WTC11 (cell line): ENCODE data around the gene RAPGEF6. TPM values are rescaled to one million over a fixed set of nuclear protein-coding genes. Genes with fewer than 3 reads are reported as not detected.
A peak's percentile ranks its signal among the peaks of the same experiment; 100 is the strongest.

Source experiments
- ATAC-seq: fragments of 200-7000 bp; cut with Tn5 transposase; 2 replicates; pipeline ENCODE4 v1.10.0; 2021; ENCODE audit warnings: mild to moderate bottlenecking, moderate library complexity
- CTCF ChIA-PET: fragments of 300-600 bp; sonication (Branson Sonifier 250); formaldehyde crosslinking; loops from one replicate; lab custom pipeline; 2021; ENCODE audit warnings: antibody characterized with exemption; lab: Charles Lee
- POLR2A ChIA-PET: fragments of 350-600 bp; sonication (Branson Sonifier 250); formaldehyde crosslinking; loops from one replicate; lab custom pipeline; 2021; ENCODE audit warnings: antibody characterized with exemption; lab: Charles Lee
- DNase-seq: peaks from one replicate; pipeline ENCODE4 v3.0.0; 2021; ENCODE audit warnings: low spot score
- H3K27ac Mint-ChIP-seq: 2 replicates; pipeline ENCODE4 v1.8.0; 2021; ENCODE audit warnings: mixed read lengths
- H3K27me3 Mint-ChIP-seq: 2 replicates; pipeline ENCODE4 v1.8.0; 2021; ENCODE audit warnings: low read depth, mild to moderate bottlenecking, moderate library complexity, mixed read lengths
- H3K36me3 Mint-ChIP-seq: 2 replicates; pipeline ENCODE4 v1.8.0; 2021; ENCODE audit warnings: mixed read lengths
- H3K4me1 Mint-ChIP-seq: 2 replicates; pipeline ENCODE4 v1.8.0; 2022; ENCODE audit warnings: mixed read lengths
- H3K4me3 Mint-ChIP-seq: 2 replicates; pipeline ENCODE4 v1.8.0; 2021; ENCODE audit warnings: mild to moderate bottlenecking, moderate library complexity, mixed read lengths
- H3K9me3 Mint-ChIP-seq: 2 replicates; pipeline ENCODE4 v1.8.0; 2021; ENCODE audit warnings: mixed read lengths
- ATF3 ChIP-seq: sonication (generic); formaldehyde crosslinking; conservative IDR thresholded peaks from 2 replicates; pipeline ENCODE4 v1.8.1; 2022; ENCODE audit warnings: mild to moderate bottlenecking, missing genetic modification reagents
- CDX4 ChIP-seq: fragments of 250-450 bp; sonication (Bioruptor Pico); IDR thresholded peaks from 2 replicates; pipeline ENCODE4 v1.9.0; 2021; ENCODE audit warnings: moderate library complexity, mild to moderate bottlenecking, inconsistent platforms, borderline replicate concordance
- E2F1 ChIP-seq: sonication (generic); formaldehyde crosslinking; IDR thresholded peaks from 2 replicates; pipeline ENCODE4 v1.8.0; 2022; ENCODE audit warnings: mild to moderate bottlenecking, missing genetic modification reagents
- ERG ChIP-seq: fragments of 250-450 bp; sonication (Bioruptor Pico); IDR thresholded peaks from 2 replicates; pipeline ENCODE4 v1.8.0; 2021; ENCODE audit warnings: mild to moderate bottlenecking
- HMGA2 ChIP-seq: fragments of 250-450 bp; sonication (Bioruptor Pico); IDR thresholded peaks from 2 replicates; pipeline ENCODE4 v1.4.0; 2021; ENCODE audit warnings: mild to moderate bottlenecking, moderate library complexity
- IRF2 ChIP-seq: sonication (generic); formaldehyde crosslinking; IDR thresholded peaks from 2 replicates; pipeline ENCODE4 v1.8.0; 2022; ENCODE audit warnings: low read depth, missing genetic modification reagents, borderline replicate concordance
- JAZF1 ChIP-seq: fragments of 250-450 bp; sonication (Bioruptor Pico); IDR thresholded peaks from 2 replicates; pipeline ENCODE4 v1.9.0; 2021; ENCODE audit warnings: moderate library complexity, mild to moderate bottlenecking, inconsistent platforms
- NR1H2 ChIP-seq: sonication (generic); formaldehyde crosslinking; IDR thresholded peaks from 2 replicates; pipeline ENCODE4 v1.9.0; 2021; ENCODE audit warnings: mild to moderate bottlenecking, moderate library complexity, missing genetic modification reagents
- RORB ChIP-seq: fragments of 250-450 bp; sonication (Bioruptor Pico); IDR thresholded peaks from 2 replicates; pipeline ENCODE4 v1.9.0; 2021; ENCODE audit warnings: mild to moderate bottlenecking
- SP1 ChIP-seq: sonication (generic); formaldehyde crosslinking; conservative IDR thresholded peaks from 2 replicates; pipeline ENCODE4 v1.8.1; 2022; ENCODE audit warnings: missing genetic modification reagents
- TCF7 ChIP-seq: sonication (generic); formaldehyde crosslinking; IDR thresholded peaks from 2 replicates; pipeline ENCODE4 v1.8.0; 2022; ENCODE audit warnings: mild to moderate bottlenecking, low read depth, missing genetic modification reagents, moderate library complexity
- TEAD4 ChIP-seq: sonication (generic); formaldehyde crosslinking; IDR thresholded peaks from 2 replicates; pipeline ENCODE4 v1.8.0; 2022; ENCODE audit warnings: mild to moderate bottlenecking, missing genetic modification reagents
- USF2 ChIP-seq: sonication (generic); formaldehyde crosslinking; IDR thresholded peaks from 2 replicates; pipeline ENCODE4 v1.8.1; 2023; ENCODE audit warnings: mild to moderate bottlenecking, missing genetic modification reagents, moderate library complexity
- ZNF138 ChIP-seq: sonication (generic); formaldehyde crosslinking; conservative IDR thresholded peaks from 2 replicates; pipeline ENCODE4 v1.8.1; 2022; ENCODE audit warnings: mild to moderate bottlenecking, moderate library complexity, missing genetic modification reagents
- ZNF219 ChIP-seq: sonication (generic); formaldehyde crosslinking; IDR thresholded peaks from 2 replicates; pipeline ENCODE4 v1.8.0; 2023; ENCODE audit warnings: missing genetic modification reagents, mild to moderate bottlenecking, borderline replicate concordance
- ZNF423 ChIP-seq: fragments of 250-450 bp; sonication (Bioruptor Pico); IDR thresholded peaks from 2 replicates; pipeline ENCODE4 v2.1.2; 2022; ENCODE audit warnings: mild to moderate bottlenecking, moderate library complexity
- total RNA-seq: library from RNA; stranded (reverse); gene quantifications from 3 replicates; pipeline ENCODE4 v1.2.3, GENCODE V29; 2021
- TF ChIP-seq, protein P1 (sequence below): sonication (generic); formaldehyde crosslinking; IDR thresholded peaks from 2 replicates; pipeline ENCODE4 v1.8.1; 2023; ENCODE audit warnings: mild to moderate bottlenecking, missing genetic modification reagents
- TF ChIP-seq, protein P2 (sequence below): fragments of 250-450 bp; sonication (Bioruptor Pico); IDR thresholded peaks from 2 replicates; pipeline ENCODE4 v1.9.0; 2021; ENCODE audit warnings: mild to moderate bottlenecking, borderline replicate concordance

RAPGEF6 gene
- total RNA-seq, 1 experiment from 2014 or later = 18.0 TPM

DNA sequence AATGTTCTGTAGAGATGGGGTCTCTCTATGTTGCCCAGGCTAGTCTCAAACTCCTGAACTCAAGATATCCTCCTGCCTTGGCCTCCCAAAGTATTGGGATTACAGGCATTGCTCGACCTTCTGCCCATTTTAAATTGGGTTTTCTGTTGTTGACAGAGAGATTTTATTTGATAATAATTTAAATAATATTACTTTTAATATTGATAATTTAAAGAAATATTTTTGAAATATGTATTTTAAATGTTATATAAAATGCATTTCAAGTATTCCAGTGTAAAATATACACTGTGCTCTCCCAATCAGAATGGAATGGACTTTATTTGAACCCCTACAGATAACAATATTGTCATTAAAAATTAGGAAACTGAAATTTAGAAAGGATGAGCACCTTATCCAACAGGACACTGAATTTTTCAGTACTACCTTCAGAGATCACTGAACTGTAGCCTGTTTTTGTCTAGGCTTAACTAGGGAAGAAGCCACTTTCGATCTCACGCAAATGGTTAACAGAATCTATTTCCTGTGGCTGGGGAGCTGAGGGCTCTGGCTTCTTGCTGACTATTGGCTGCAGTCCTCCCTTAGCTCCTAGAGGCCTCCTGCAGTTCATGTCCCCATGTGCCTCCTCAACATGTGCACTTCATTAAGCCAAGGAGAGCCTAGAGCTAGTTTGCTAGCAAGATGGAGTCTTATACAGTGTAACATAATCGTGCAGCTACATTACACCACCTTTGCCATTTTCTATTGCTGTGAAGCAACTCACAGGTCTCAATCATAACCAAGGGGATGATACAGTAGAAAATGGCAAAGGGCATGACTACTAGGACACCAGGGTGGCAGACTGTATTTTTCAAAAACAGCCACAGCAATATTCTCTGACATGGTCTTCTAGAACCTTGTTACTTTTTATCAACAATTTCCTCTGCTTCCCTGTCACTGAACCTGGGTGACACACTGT lies 221.1 kb downstream of the RAPGEF6 start:
- ChIA-PET POLR2A (no interaction called here), CTCF (interaction anchor here (1.0 to 1.2 kb wide), 1 partner anchor 9 kb away, joined by 3 read pairs; no protein-coding TSS in a partner anchor)
- Mint-ChIP-seq H3K4me3 (no peak overlapping the region), H3K4me1 (peaks cover 2% of the 10 kb centered on the region), H3K36me3 (peaks cover 31% of the 10 kb centered on the region), H3K27me3 (no peaks in the 10 kb centered on the region), H3K27ac (no peak overlapping the region; the same call in 1 of the 2 replicates), H3K9me3 (peaks cover 11% of the 10 kb centered on the region)
- no peak for TF ChIP-seq TCF7 (CRISPR knock-in tag)
- TF ChIP-seq, protein P1, sequence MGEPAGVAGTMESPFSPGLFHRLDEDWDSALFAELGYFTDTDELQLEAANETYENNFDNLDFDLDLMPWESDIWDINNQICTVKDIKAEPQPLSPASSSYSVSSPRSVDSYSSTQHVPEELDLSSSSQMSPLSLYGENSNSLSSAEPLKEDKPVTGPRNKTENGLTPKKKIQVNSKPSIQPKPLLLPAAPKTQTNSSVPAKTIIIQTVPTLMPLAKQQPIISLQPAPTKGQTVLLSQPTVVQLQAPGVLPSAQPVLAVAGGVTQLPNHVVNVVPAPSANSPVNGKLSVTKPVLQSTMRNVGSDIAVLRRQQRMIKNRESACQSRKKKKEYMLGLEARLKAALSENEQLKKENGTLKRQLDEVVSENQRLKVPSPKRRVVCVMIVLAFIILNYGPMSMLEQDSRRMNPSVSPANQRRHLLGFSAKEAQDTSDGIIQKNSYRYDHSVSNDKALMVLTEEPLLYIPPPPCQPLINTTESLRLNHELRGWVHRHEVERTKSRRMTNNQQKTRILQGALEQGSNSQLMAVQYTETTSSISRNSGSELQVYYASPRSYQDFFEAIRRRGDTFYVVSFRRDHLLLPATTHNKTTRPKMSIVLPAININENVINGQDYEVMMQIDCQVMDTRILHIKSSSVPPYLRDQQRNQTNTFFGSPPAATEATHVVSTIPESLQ (CRISPR knock-in tag) = no peak
- peak; percentile 92 for TF ChIP-seq HMGA2 (CRISPR knock-in tag)
- DNase-seq (no peak), ATAC-seq (no peak)

DNA sequence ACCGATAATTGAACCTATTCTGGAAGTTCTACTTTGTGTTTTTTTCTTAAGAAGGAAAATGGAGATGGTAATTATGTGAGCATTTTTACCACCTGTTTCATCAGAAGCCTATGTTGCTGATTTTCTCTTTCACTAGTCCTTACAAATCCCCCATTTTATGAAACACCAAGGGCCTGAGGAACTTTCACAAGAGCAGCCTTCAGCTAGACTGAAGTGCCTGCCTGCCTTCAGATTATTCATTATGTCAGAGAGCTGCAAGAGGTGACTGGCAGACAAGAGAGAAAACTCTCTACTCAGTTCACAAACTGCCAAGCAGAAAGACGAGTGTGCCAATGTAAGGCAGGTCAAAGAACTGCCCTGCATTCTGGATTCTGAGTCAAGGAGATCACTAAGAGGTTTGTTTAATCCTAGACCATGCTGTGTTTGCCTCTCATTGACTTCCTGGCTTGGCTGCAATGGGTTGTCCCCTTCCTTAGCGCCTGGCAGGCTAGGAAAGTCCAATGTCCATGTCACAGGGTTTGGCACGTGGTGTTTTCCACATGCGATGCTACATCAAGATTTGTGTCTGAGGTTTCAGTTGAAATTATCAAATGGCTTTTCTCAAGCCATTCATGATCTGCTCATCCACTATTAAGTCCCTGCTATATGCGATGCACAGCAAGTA lies 227.9 kb downstream of the RAPGEF6 start:
- peaks cover 21% of the 10 kb centered on the region for H3K9me3 Mint-ChIP-seq
- DNase-seq = no peak
- peaks cover 54% of the 10 kb centered on the region for H3K36me3 Mint-ChIP-seq
- ChIA-PET CTCF (interaction anchor here (1.8 kb wide), 1 partner anchor 25 kb away, joined by 6 read pairs; no protein-coding TSS in a partner anchor), POLR2A (no interaction called here)
- ATAC-seq = no peak
- no peaks in the 10 kb centered on the region for H3K27me3 Mint-ChIP-seq
- no peak overlapping the region for H3K4me3 Mint-ChIP-seq
- no peak overlapping the region; the same call in 1 of the 2 replicates for H3K27ac Mint-ChIP-seq
- H3K4me1 Mint-ChIP-seq = no peaks in the 10 kb centered on the region
- TF ChIP-seq NR1H2 (CRISPR knock-in tag) = no peak
- no peak for TF ChIP-seq E2F1 (CRISPR knock-in tag)
- TF ChIP-seq ZNF423 (CRISPR knock-in tag) = no peak
- TF ChIP-seq IRF2 = no peak
- no peak for TF ChIP-seq TEAD4 (CRISPR knock-in tag)
- no peak for TF ChIP-seq ATF3
- TF ChIP-seq, protein P2, sequence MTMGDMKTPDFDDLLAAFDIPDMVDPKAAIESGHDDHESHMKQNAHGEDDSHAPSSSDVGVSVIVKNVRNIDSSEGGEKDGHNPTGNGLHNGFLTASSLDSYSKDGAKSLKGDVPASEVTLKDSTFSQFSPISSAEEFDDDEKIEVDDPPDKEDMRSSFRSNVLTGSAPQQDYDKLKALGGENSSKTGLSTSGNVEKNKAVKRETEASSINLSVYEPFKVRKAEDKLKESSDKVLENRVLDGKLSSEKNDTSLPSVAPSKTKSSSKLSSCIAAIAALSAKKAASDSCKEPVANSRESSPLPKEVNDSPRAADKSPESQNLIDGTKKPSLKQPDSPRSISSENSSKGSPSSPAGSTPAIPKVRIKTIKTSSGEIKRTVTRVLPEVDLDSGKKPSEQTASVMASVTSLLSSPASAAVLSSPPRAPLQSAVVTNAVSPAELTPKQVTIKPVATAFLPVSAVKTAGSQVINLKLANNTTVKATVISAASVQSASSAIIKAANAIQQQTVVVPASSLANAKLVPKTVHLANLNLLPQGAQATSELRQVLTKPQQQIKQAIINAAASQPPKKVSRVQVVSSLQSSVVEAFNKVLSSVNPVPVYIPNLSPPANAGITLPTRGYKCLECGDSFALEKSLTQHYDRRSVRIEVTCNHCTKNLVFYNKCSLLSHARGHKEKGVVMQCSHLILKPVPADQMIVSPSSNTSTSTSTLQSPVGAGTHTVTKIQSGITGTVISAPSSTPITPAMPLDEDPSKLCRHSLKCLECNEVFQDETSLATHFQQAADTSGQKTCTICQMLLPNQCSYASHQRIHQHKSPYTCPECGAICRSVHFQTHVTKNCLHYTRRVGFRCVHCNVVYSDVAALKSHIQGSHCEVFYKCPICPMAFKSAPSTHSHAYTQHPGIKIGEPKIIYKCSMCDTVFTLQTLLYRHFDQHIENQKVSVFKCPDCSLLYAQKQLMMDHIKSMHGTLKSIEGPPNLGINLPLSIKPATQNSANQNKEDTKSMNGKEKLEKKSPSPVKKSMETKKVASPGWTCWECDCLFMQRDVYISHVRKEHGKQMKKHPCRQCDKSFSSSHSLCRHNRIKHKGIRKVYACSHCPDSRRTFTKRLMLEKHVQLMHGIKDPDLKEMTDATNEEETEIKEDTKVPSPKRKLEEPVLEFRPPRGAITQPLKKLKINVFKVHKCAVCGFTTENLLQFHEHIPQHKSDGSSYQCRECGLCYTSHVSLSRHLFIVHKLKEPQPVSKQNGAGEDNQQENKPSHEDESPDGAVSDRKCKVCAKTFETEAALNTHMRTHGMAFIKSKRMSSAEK (CRISPR knock-in tag) = no peak
- TF ChIP-seq ZNF138 = no peak
- no peak for TF ChIP-seq ZNF219
- TF ChIP-seq SP1 (CRISPR knock-in tag) = no peak
- TF ChIP-seq RORB (CRISPR knock-in tag) = no peak
- TF ChIP-seq USF2 (CRISPR knock-in tag) = no peak
- TF ChIP-seq CDX4 (CRISPR knock-in tag) = no peak
- TF ChIP-seq ERG = no peak
- no peak for TF ChIP-seq JAZF1
